Measurements from ENCODE around the gene RTF2.
"Not testable (repeated sequence)": the region's sequence is repeated elsewhere in the genome, so short reads cannot be mapped to it uniquely, and the experiment has no call there.

Gene RTF2

DNA sequence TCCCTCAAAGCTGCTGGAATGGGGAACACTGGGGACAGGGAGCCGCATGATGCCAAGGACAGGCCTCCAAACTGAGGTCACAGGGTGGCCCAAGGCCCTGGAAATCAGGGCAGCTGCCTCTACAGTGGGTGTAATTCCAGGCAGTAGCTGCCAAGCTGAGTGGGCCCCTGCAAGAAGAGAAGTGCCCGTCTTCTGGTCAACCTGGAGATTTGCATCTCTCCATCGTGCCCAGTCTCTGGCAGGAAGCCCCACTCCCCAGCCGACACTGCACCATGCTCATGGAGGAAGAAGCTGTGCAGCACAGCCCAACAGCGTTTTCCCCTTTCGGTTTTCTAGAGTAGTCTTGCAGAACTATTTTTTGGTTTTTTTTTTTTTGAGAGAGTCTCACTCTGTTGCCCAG is 53.9 kb downstream of the RTF2 start:
- no peak for TF ChIP-seq FOXM1 (IDR thresholded peaks at IDR 0.05; ENCODE audit: borderline replicate concordance, low read depth)
- TF ChIP-seq, protein P1, sequence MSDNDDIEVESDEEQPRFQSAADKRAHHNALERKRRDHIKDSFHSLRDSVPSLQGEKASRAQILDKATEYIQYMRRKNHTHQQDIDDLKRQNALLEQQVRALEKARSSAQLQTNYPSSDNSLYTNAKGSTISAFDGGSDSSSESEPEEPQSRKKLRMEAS (IDR thresholded peaks at IDR 0.05), result no peak
- TF ChIP-seq CREB1 (IDR thresholded peaks at IDR 0.05; ENCODE audit: low read depth), result no peak
- TF ChIP-seq NFIC (IDR thresholded peaks at IDR 0.05), result no peak
- no peak for TF ChIP-seq RAD21 (IDR thresholded peaks at IDR 0.05; ENCODE audit: low read depth)
- no peak for TF ChIP-seq YY1 (IDR thresholded peaks at IDR 0.05; ENCODE audit: low read depth)
- TF ChIP-seq, protein P2, sequence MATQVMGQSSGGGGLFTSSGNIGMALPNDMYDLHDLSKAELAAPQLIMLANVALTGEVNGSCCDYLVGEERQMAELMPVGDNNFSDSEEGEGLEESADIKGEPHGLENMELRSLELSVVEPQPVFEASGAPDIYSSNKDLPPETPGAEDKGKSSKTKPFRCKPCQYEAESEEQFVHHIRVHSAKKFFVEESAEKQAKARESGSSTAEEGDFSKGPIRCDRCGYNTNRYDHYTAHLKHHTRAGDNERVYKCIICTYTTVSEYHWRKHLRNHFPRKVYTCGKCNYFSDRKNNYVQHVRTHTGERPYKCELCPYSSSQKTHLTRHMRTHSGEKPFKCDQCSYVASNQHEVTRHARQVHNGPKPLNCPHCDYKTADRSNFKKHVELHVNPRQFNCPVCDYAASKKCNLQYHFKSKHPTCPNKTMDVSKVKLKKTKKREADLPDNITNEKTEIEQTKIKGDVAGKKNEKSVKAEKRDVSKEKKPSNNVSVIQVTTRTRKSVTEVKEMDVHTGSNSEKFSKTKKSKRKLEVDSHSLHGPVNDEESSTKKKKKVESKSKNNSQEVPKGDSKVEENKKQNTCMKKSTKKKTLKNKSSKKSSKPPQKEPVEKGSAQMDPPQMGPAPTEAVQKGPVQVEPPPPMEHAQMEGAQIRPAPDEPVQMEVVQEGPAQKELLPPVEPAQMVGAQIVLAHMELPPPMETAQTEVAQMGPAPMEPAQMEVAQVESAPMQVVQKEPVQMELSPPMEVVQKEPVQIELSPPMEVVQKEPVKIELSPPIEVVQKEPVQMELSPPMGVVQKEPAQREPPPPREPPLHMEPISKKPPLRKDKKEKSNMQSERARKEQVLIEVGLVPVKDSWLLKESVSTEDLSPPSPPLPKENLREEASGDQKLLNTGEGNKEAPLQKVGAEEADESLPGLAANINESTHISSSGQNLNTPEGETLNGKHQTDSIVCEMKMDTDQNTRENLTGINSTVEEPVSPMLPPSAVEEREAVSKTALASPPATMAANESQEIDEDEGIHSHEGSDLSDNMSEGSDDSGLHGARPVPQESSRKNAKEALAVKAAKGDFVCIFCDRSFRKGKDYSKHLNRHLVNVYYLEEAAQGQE (IDR thresholded peaks at IDR 0.05; ENCODE audit: low read depth), result no peak
- TF ChIP-seq EGR1 (IDR thresholded peaks at IDR 0.05), result no peak
- no peak for TF ChIP-seq TCF12 (IDR thresholded peaks at IDR 0.05; ENCODE audit: low read depth)
- TF ChIP-seq, protein P3, sequence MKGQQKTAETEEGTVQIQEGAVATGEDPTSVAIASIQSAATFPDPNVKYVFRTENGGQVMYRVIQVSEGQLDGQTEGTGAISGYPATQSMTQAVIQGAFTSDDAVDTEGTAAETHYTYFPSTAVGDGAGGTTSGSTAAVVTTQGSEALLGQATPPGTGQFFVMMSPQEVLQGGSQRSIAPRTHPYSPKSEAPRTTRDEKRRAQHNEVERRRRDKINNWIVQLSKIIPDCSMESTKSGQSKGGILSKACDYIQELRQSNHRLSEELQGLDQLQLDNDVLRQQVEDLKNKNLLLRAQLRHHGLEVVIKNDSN (IDR thresholded peaks at IDR 0.05), result no peak
- no peak for TF ChIP-seq TEAD4 (IDR thresholded peaks at IDR 0.05)
- no peak for TF ChIP-seq EP300 (IDR thresholded peaks at IDR 0.05; ENCODE audit: borderline replicate concordance)
- TF ChIP-seq TAF1 (IDR thresholded peaks at IDR 0.05; ENCODE audit: low read depth), result no peak
- TF ChIP-seq CEBPB (IDR thresholded peaks at IDR 0.05), result no peak
- TF ChIP-seq ZBTB7A (IDR thresholded peaks at IDR 0.05; ENCODE audit: low read depth), result no peak

DNA sequence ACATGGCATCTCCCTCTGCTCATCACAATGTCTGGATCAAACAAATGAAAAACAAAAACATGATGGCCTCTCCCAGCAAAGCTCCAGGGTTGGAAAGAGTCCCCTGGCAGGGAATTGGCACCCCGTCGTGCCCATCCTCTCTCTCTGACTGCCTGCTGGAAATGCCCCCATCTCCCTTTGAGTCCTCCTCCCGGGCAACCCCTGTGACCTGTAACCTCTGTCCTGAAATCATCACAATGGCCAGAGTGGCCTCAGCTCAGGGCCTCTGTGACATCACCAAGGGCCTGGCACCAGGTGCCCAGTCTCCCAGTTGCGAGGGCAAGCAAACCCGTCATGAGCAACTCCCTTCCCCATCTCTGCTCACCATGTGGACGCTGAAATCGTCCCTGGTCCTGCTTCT is 56.0 kb downstream of the RTF2 start, which contains the start of gene FAM209A:
FAM209A (plus strand) TSS at position 301 of the 400 bp plus-strand sequence; CDS start at position 366, 65 bp downstream.
- not testable (repeated sequence) for TF ChIP-seq FOXM1 (IDR thresholded peaks at IDR 0.05; ENCODE audit: borderline replicate concordance, low read depth); YY1 (IDR thresholded peaks at IDR 0.05; ENCODE audit: low read depth); TAF1 (IDR thresholded peaks at IDR 0.05; ENCODE audit: low read depth)

DNA sequence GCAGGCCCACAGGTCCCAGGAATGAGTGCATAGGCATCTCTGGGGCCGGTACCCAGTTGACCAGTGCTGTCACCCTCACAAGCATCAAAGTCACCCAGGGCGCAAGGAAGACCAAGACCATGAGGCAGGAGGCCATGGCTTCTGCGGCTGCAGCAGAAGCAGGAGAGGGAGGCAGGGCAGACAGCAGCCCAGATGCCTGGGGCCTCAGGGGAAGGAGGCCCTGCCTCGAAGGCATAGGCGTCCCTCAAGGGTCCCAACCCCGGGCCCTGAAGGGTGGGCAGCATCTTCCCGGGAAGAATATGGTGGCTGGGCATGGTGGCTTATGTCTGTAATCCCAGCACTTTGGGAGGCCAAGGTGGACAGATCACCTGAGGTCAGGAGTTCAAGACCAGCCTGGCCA is 59.1 kb downstream of the RTF2 start:
- TF ChIP-seq EP300 (IDR thresholded peaks at IDR 0.05; ENCODE audit: borderline replicate concordance) (no peak), TEAD4 (IDR thresholded peaks at IDR 0.05) (no peak), ZBTB7A (IDR thresholded peaks at IDR 0.05; ENCODE audit: low read depth) (no peak), CREB1 (IDR thresholded peaks at IDR 0.05; ENCODE audit: low read depth) (no peak), RAD21 (IDR thresholded peaks at IDR 0.05; ENCODE audit: low read depth) (no peak), CEBPB (IDR thresholded peaks at IDR 0.05) (no peak), TCF12 (IDR thresholded peaks at IDR 0.05; ENCODE audit: low read depth) (no peak), FOXM1 (IDR thresholded peaks at IDR 0.05; ENCODE audit: borderline replicate concordance, low read depth) (no peak), YY1 (IDR thresholded peaks at IDR 0.05; ENCODE audit: low read depth) (no peak), EGR1 (IDR thresholded peaks at IDR 0.05) (no peak), TAF1 (IDR thresholded peaks at IDR 0.05; ENCODE audit: low read depth) (no peak), NFIC (IDR thresholded peaks at IDR 0.05) (no peak)
- TF ChIP-seq, protein P3 (IDR thresholded peaks at IDR 0.05), result no peak
- TF ChIP-seq, protein P1 (IDR thresholded peaks at IDR 0.05), result no peak

DNA sequence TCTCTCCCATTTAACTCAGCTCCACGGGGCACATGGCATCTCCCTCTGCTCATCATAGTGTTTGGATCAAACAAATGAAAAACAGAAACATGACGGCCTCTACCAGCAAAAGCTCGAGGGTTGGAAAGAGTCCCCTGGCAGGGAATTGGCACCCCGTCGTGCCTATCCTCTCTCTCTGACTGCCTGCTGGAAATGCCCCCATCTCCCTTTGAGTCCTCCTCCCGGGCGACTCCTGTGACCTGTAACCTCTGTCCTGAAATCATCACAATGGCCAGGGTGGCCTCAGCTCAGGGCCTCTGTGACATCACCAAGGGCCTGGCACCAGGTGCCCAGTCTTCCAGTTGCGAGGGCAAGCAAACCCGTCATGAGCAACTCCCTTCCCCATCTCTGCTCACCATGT is 64.5 kb downstream of the RTF2 start, which contains the start of gene FAM209B:
FAM209B (plus strand) TSS at position 301 of the 400 bp plus-strand sequence; CDS start at position 397, 96 bp downstream.
- not testable (repeated sequence) for TF ChIP-seq EGR1 (IDR thresholded peaks at IDR 0.05); TAF1 (IDR thresholded peaks at IDR 0.05; ENCODE audit: low read depth)
- TF ChIP-seq, protein P3 (IDR thresholded peaks at IDR 0.05), result not testable (repeated sequence)

DNA sequence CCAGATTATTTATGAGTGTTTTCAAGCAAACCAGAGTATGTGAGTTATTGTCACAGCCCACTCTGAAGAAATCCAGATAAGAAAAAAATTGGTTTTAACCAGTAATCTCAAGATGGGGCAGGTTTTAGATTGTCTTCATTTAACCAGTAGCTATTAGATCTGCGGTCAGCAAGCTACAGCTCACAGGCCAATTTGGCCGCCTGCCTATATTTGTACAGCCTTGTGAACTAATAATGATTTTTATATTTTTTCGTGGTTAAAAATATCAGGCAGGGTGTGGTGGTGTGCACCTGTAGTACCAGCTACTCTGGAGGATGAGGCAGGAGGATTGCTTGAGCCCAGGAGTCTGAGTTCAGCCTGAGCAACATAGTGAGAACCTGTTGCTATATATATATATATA is 69.6 kb downstream of the RTF2 start:
- TF ChIP-seq YY1 (IDR thresholded peaks at IDR 0.05; ENCODE audit: low read depth) (no peak), NFIC (IDR thresholded peaks at IDR 0.05) (no peak), TCF12 (IDR thresholded peaks at IDR 0.05; ENCODE audit: low read depth) (no peak), EGR1 (IDR thresholded peaks at IDR 0.05) (no peak), FOXM1 (IDR thresholded peaks at IDR 0.05; ENCODE audit: borderline replicate concordance, low read depth) (no peak), ZBTB7A (IDR thresholded peaks at IDR 0.05; ENCODE audit: low read depth) (no peak)
- TF ChIP-seq, protein P1 (IDR thresholded peaks at IDR 0.05), result no peak
- TF ChIP-seq, protein P2 (IDR thresholded peaks at IDR 0.05; ENCODE audit: low read depth), result no peak

All from Ishikawa (cell line).